Measurements from ENCODE around the gene PTPN6. TPM values are rescaled to one million over a fixed set of nuclear protein-coding genes. Genes with fewer than 3 reads are reported as not detected.

The PTPN6 gene
- total and polyA plus RNA-seq, 9 of the 15 experiments (the other 6 are each of a cell fraction or from before 2014, with no cell fraction given) = 1.5 to 5.1 (median 3.9) TPM

DNA sequence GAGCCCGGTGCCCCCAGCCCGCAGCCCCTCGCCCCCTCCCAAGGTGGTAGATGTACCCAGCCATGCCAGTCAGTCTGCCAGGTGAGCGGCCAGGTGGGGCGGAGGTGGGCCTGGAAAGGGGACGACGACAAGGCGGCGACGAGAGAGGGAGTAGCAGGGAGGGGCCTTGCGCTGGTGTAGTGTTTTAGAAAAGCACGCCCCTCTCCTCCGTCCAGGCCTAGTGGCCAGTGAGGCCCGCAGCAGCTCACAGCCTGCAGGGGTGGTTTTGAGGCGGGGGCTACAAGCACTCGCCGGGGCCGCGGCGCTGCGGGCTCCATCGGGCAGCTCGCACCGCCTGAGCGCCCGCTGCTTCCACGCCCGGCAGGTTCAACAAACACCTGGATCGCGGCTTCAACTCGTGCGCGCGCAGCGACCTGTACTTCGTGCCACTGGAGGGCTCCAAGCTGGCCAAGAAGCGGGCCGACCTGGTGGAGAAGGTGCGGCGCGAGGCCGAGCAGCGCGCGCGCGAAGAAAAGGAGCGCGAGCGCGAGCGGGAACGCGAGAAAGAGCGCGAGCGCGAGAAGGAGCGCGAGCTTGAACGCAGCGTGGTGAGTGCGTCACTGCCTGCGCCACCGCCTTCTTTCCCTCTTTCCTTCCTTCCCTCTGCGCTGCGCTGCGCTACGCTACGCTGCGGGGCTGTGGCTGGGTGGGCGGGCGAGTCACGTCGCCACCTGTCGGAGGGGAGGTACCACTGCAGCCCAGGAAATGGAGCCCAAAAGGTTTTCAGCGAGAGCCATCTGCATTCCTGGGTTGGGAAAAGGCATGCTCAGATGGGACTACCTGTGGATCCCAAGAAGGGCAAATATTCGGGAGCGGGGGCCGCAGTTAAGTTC is 13.4 kb upstream of the PTPN6 start (continued):
- TF ChIP-seq CXXC5 (CRISPR knock-in tag; IDR thresholded peaks at IDR 0.05) (peak; percentile 97), ZNF766 (CRISPR knock-in tag; conservative IDR thresholded peaks at IDR 0.05) (peak; percentile 78), ZNF347 (CRISPR knock-in tag; IDR thresholded peaks at IDR 0.05; ENCODE audit: low read depth) (no peak), ZNF165 (CRISPR knock-in tag; IDR thresholded peaks at IDR 0.05; ENCODE audit: borderline replicate concordance) (no peak), DNMT1 (IDR thresholded peaks at IDR 0.05) (peak; percentile 90; the same call in 1 of the 2 replicates), JUND (IDR thresholded peaks at IDR 0.05; ENCODE audit: borderline replicate concordance, low read depth, low read length) (peak; percentile 74), JUND (tag; IDR thresholded peaks at IDR 0.05; ENCODE audit: borderline replicate concordance, low read depth, low read length) (no peak), TOE1 (IDR thresholded peaks at IDR 0.05; ENCODE audit: borderline replicate concordance) (peak; percentile 66; the same call in 1 of the 2 replicates), TOE1 (CRISPR knock-in tag; IDR thresholded peaks at IDR 0.05; ENCODE audit: borderline replicate concordance, low read depth) (0 out of 2 replicates have a peak, but pooled peaks have one; percentile 42), CBX2 (IDR thresholded peaks at IDR 0.05; ENCODE audit: insufficient read depth, low read length, poor library complexity, severe bottlenecking) (no peak), TSHZ1 (CRISPR knock-in tag; IDR thresholded peaks at IDR 0.05) (no peak), ARID2 (IDR thresholded peaks at IDR 0.05) (no peak), BCOR (IDR thresholded peaks at IDR 0.05) (no peak), ZNF23 (CRISPR knock-in tag; IDR thresholded peaks at IDR 0.05) (no peak), ZBTB9 (CRISPR knock-in tag; IDR thresholded peaks at IDR 0.05) (peak; percentile 69)
- TF ChIP-seq, protein P1, sequence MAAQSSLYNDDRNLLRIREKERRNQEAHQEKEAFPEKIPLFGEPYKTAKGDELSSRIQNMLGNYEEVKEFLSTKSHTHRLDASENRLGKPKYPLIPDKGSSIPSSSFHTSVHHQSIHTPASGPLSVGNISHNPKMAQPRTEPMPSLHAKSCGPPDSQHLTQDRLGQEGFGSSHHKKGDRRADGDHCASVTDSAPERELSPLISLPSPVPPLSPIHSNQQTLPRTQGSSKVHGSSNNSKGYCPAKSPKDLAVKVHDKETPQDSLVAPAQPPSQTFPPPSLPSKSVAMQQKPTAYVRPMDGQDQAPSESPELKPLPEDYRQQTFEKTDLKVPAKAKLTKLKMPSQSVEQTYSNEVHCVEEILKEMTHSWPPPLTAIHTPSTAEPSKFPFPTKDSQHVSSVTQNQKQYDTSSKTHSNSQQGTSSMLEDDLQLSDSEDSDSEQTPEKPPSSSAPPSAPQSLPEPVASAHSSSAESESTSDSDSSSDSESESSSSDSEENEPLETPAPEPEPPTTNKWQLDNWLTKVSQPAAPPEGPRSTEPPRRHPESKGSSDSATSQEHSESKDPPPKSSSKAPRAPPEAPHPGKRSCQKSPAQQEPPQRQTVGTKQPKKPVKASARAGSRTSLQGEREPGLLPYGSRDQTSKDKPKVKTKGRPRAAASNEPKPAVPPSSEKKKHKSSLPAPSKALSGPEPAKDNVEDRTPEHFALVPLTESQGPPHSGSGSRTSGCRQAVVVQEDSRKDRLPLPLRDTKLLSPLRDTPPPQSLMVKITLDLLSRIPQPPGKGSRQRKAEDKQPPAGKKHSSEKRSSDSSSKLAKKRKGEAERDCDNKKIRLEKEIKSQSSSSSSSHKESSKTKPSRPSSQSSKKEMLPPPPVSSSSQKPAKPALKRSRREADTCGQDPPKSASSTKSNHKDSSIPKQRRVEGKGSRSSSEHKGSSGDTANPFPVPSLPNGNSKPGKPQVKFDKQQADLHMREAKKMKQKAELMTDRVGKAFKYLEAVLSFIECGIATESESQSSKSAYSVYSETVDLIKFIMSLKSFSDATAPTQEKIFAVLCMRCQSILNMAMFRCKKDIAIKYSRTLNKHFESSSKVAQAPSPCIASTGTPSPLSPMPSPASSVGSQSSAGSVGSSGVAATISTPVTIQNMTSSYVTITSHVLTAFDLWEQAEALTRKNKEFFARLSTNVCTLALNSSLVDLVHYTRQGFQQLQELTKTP (IDR thresholded peaks at IDR 0.05; ENCODE audit: low read depth in 1 of 2, partially characterized antibody in 2 of 2) = no peak
- TF ChIP-seq, protein P2, sequence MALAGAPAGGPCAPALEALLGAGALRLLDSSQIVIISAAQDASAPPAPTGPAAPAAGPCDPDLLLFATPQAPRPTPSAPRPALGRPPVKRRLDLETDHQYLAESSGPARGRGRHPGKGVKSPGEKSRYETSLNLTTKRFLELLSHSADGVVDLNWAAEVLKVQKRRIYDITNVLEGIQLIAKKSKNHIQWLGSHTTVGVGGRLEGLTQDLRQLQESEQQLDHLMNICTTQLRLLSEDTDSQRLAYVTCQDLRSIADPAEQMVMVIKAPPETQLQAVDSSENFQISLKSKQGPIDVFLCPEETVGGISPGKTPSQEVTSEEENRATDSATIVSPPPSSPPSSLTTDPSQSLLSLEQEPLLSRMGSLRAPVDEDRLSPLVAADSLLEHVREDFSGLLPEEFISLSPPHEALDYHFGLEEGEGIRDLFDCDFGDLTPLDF (CRISPR knock-in tag; IDR thresholded peaks at IDR 0.05) = peak; percentile 92

All from K562 (cell line).